IMR-90 (cell line): ENCODE results near the gene OPN5. TPM values are rescaled to one million over a fixed set of nuclear protein-coding genes. Genes with fewer than 3 reads are reported as not detected.

Source experiments
- ATAC-seq: fragments of 200-7000 bp; cut with Tn5 transposase; 2 replicates; pipeline ENCODE4 v1.9.1; 2020; ENCODE audit warnings: low read depth, mild to moderate bottlenecking, moderate library complexity
- BruUV-seq: library from RNA; stranded (reverse); fragments of 400-500 nt; replicated peaks from 2 replicates; lab custom pipeline; 2021; lab: Mats Ljungman, UMichigan
- CTCF ChIA-PET: fragments of 300-600 bp; formaldehyde crosslinking; extraction: SDS; loops from one replicate; lab custom pipeline; 2021; ENCODE audit warnings: antibody characterized with exemption; lab: Yijun Ruan, JAX
- POLR2A ChIA-PET: fragments of 300-600 bp; sonication (Branson Sonifier 250); formaldehyde crosslinking; loops from one replicate; lab custom pipeline; 2022; ENCODE audit warnings: antibody characterized with exemption; ENCODE audit not compliant: unreplicated experiment; lab: Charles Lee
- DNase-seq: peaks from one replicate; pipeline ENCODE4 v3.0.0; 2013
- H2AFZ ChIP-seq: replicated peaks from 2 replicates; pipeline ENCODE3; 2013; ENCODE audit warnings: low read length, mild to moderate bottlenecking; ENCODE audit not compliant: poor library complexity
- H2AK5ac ChIP-seq: 2 replicates; pipeline ENCODE4 v1.6.1; 2013; ENCODE audit warnings: low read depth, low read length, inconsistent platforms
- H2AK9ac ChIP-seq: replicated peaks from 2 replicates; pipeline ENCODE3; 2013; ENCODE audit warnings: mild to moderate bottlenecking, low read depth, low read length, moderate library complexity; ENCODE audit not compliant: poor library complexity
- H2BK120ac ChIP-seq: 2 replicates; pipeline ENCODE4 v1.6.1; 2013; ENCODE audit warnings: low read depth, low read length, inconsistent platforms
- H2BK15ac ChIP-seq: 3 replicates; pipeline ENCODE4 v1.6.1; 2013; ENCODE audit warnings: low read depth, low read length, inconsistent platforms
- H2BK20ac ChIP-seq: 2 replicates; pipeline ENCODE4 v1.6.1; 2013; ENCODE audit warnings: low read depth, mild to moderate bottlenecking, inconsistent platforms, low read length, moderate library complexity
- H2BK5ac ChIP-seq: 2 replicates; pipeline ENCODE4 v1.6.1; 2013; ENCODE audit warnings: mild to moderate bottlenecking, low read depth, low read length, inconsistent platforms; ENCODE audit not compliant: poor library complexity, severe bottlenecking
- H3K14ac ChIP-seq: replicated peaks from 2 replicates; pipeline ENCODE4 v1.6.1; 2013; ENCODE audit warnings: low read depth, low read length, inconsistent platforms
- H3K18ac ChIP-seq: 2 replicates; pipeline ENCODE4 v1.6.1; 2013; ENCODE audit warnings: low read depth, low read length, control low read depth
- H3K23ac ChIP-seq: 2 replicates; pipeline ENCODE4 v1.6.1; 2013; ENCODE audit warnings: low read depth, low read length, inconsistent platforms
- H3K27ac ChIP-seq: 2 replicates; pipeline ENCODE4 v1.5.1; 2013; ENCODE audit warnings: mild to moderate bottlenecking, control low read depth, low read length; ENCODE audit not compliant: insufficient read depth
- H3K27me3 ChIP-seq: 2 replicates; pipeline ENCODE4 v1.6.1; 2013; ENCODE audit warnings: low read length; ENCODE audit not compliant: control insufficient read depth, insufficient read depth
- H3K36me3 ChIP-seq: 2 replicates; pipeline ENCODE4 v1.6.1; 2013; ENCODE audit warnings: low read length, mixed read lengths; ENCODE audit not compliant: control insufficient read depth, insufficient read depth
- H3K4ac ChIP-seq: 2 replicates; pipeline ENCODE4 v1.6.1; 2013; ENCODE audit warnings: low read depth, low read length, inconsistent platforms
- H3K4me1 ChIP-seq: 2 replicates; pipeline ENCODE4 v1.6.1; 2013; ENCODE audit warnings: low read length, mixed read lengths; ENCODE audit not compliant: control insufficient read depth, insufficient read depth
- H3K4me2 ChIP-seq: 2 replicates; pipeline ENCODE4 v1.6.1; 2013; ENCODE audit warnings: low read depth, mild to moderate bottlenecking, control low read depth, low read length, moderate library complexity
- H3K4me3 ChIP-seq: 2 replicates; pipeline ENCODE4 v1.5.1; 2013; ENCODE audit warnings: low read depth, mild to moderate bottlenecking, control low read depth, low read length, moderate library complexity; ENCODE audit not compliant: insufficient read depth
- H3K56ac ChIP-seq: 2 replicates; pipeline ENCODE4 v1.6.1; 2013; ENCODE audit warnings: low read length, inconsistent platforms; ENCODE audit not compliant: insufficient read depth; ENCODE audit errors: extremely low read depth
- H3K79me1 ChIP-seq, 2 experiments: 2 replicates each; pipeline ENCODE4 v1.6.1; 2013; ENCODE audit warnings: low read length in 2 of 2, inconsistent platforms in 1 of 2, low read depth in 1 of 2
- H3K9ac ChIP-seq: 2 replicates; pipeline ENCODE4 v1.6.1; 2013; ENCODE audit warnings: low read depth, low read length, control low read depth
- H3K9me1 ChIP-seq: 2 replicates; pipeline ENCODE4 v1.6.1; 2013; ENCODE audit warnings: low read length, inconsistent platforms; ENCODE audit not compliant: insufficient read depth
- H3K9me3 ChIP-seq: 2 replicates; pipeline ENCODE4 v1.6.1; 2013; ENCODE audit warnings: low read length; ENCODE audit not compliant: control insufficient read depth, insufficient read depth
- H4K20me1 ChIP-seq: 2 replicates; pipeline ENCODE4 v1.6.1; 2013; ENCODE audit warnings: low read length, inconsistent platforms; ENCODE audit not compliant: insufficient read depth
- H4K5ac ChIP-seq: 2 replicates; pipeline ENCODE4 v1.6.1; 2013; ENCODE audit warnings: mild to moderate bottlenecking, low read depth, low read length, control low read depth
- H4K8ac ChIP-seq, 2 experiments: 2 replicates each; pipeline ENCODE4 v1.6.1; 2013; ENCODE audit warnings: low read depth in 2 of 2, low read length in 2 of 2, control low read depth in 1 of 2, inconsistent platforms in 1 of 2
- H4K91ac ChIP-seq: 2 replicates; pipeline ENCODE4 v1.6.1; 2013; ENCODE audit warnings: low read depth, low read length, inconsistent platforms; ENCODE audit not compliant: insufficient read depth
- BHLHE40 ChIP-seq: fragments of 150-350 bp; IDR thresholded peaks from 2 replicates; pipeline ENCODE4 v1.6.1; 2016; ENCODE audit warnings: mild to moderate bottlenecking, low read depth, low read length
- CEBPB ChIP-seq: IDR thresholded peaks from 2 replicates; pipeline ENCODE4 v1.6.1; 2012; ENCODE audit warnings: low read depth, low read length, improper control_type of control experiment
- CHD1 ChIP-seq: IDR thresholded peaks from 2 replicates; pipeline ENCODE4 v1.6.1; 2012; ENCODE audit warnings: low read depth, low read length, improper control_type of control experiment
- CTCF ChIP-seq: conservative IDR thresholded peaks from 2 replicates; pipeline ENCODE4 v1.5.1; 2012; ENCODE audit warnings: mild to moderate bottlenecking, low read depth, low read length, improper control_type of control experiment
- ELK1 ChIP-seq: fragments of 150-350 bp; IDR thresholded peaks from 2 replicates; pipeline ENCODE4 v1.6.1; 2016; ENCODE audit warnings: low read depth, mild to moderate bottlenecking, low read length, moderate library complexity, borderline replicate concordance
- FOS ChIP-seq: fragments of 150-350 bp; IDR thresholded peaks from 2 replicates; pipeline ENCODE4 v1.6.1; 2016; ENCODE audit warnings: low read depth, low read length
- MAFK ChIP-seq: IDR thresholded peaks from 2 replicates; pipeline ENCODE4 v1.6.1; 2012; ENCODE audit warnings: low read depth, low read length, improper control_type of control experiment
- MAZ ChIP-seq: IDR thresholded peaks from 2 replicates; pipeline ENCODE4 v1.6.1; 2012; ENCODE audit warnings: low read depth, mild to moderate bottlenecking, low read length, improper control_type of control experiment, moderate library complexity, borderline replicate concordance
- MXI1 ChIP-seq: IDR thresholded peaks from 2 replicates; pipeline ENCODE4 v1.6.1; 2012; ENCODE audit warnings: low read depth, mild to moderate bottlenecking, low read length, moderate library complexity, borderline replicate concordance
- NFE2L2 ChIP-seq: fragments of 150-350 bp; IDR thresholded peaks from 2 replicates; pipeline ENCODE4 v1.6.1; 2016; ENCODE audit warnings: low read depth, mild to moderate bottlenecking, low read length
- POLR2A ChIP-seq: IDR thresholded peaks from 2 replicates; pipeline ENCODE4 v1.6.1; 2012; ENCODE audit warnings: mild to moderate bottlenecking, low read depth, low read length
- RAD21 ChIP-seq: IDR thresholded peaks from 2 replicates; pipeline ENCODE4 v1.6.1; 2012; ENCODE audit warnings: low read length, improper control_type of control experiment
- RCOR1 ChIP-seq: IDR thresholded peaks from 2 replicates; pipeline ENCODE4 v1.6.1; 2012; ENCODE audit warnings: mild to moderate bottlenecking, low read length, improper control_type of control experiment; ENCODE audit not compliant: insufficient replicate concordance
- RFX5 ChIP-seq: IDR thresholded peaks from 2 replicates; pipeline ENCODE4 v1.8.0; 2012; ENCODE audit warnings: low read depth, mild to moderate bottlenecking, low read length, moderate library complexity
- SMC3 ChIP-seq: fragments of 150-350 bp; IDR thresholded peaks from 2 replicates; pipeline ENCODE4 v1.6.1; 2016; ENCODE audit warnings: low read depth, mild to moderate bottlenecking, antibody characterized with exemption, low read length, moderate library complexity
- USF2 ChIP-seq: fragments of 150-350 bp; IDR thresholded peaks from 2 replicates; pipeline ENCODE4 v1.6.1; 2017; ENCODE audit warnings: mild to moderate bottlenecking, antibody characterized with exemption, low read length, low read depth
- WGBS, 2 experiments: methylation state at CpG; one replicate each; pipeline versions ENCODE4 v1.1.5 to v1.1.7; 2013; ENCODE audit warnings: missing lambda C conversion rate in 2 of 2; ENCODE audit not compliant: insufficient read length in 1 of 2; ENCODE audit errors: extremely low coverage in 2 of 2; 5-methylcytosine and 5-hydroxymethylcytosine counted together
- dilution Hi-C: fragments of 300-500 bp; cut with HindIII; formaldehyde crosslinking; loops from one replicate; pipeline ENCODE4 v1.14.3; 2018; ENCODE audit warnings: low sequenced_read_pairs; ENCODE audit not compliant: unreplicated experiment
- in situ Hi-C: fragments of 300-500 bp; cut with MboI; formaldehyde crosslinking; loops from 3 replicates; pipeline ENCODE4 v1.14.3; 2019; ENCODE audit warnings: low sequenced_read_pairs, inconsistent platforms, mixed read lengths
- intact Hi-C: fragments of 100-400 bp; cut with micrococcal nuclease; formaldehyde crosslinking; loops from 2 replicates; pipeline ENCODE4 v1.10.0; 2022
- polyA plus RNA-seq, 3 experiments: library from polyadenylated mRNA; depleted of rRNA; stranded (reverse); fragments of >200 nt; gene quantifications; 2 replicates each; pipeline ENCODE4 v1.2.3, GENCODE V29; 2012; ENCODE audit warnings: low replicate concordance in 1 of 3
- total RNA-seq: library from RNA; depleted of rRNA; stranded (reverse); fragments of >200 nt; gene quantifications from 2 replicates; pipeline ENCODE4 v1.2.3, GENCODE V29; 2012

The OPN5 gene
- total and polyA plus RNA-seq, 2 of the 4 experiments (the other 2 are of a cell fraction): not detected

GRCh38 chr6:47794577-47795135 lies 12.8 kb downstream of the OPN5 start:
- Histone ChIP-seq H3K9me1 (no peaks in the 10 kb centered on the region), H4K8ac (no peak overlapping the region), H3K4me2 (no peak overlapping the region), H2BK20ac (no peak overlapping the region), H3K9ac (no peak overlapping the region), H3K14ac (no peak overlapping the region), H3K36me3 (no peaks in the 10 kb centered on the region), H3K27ac (no peak overlapping the region), H3K79me1 (no peaks in the 10 kb centered on the region), H2BK15ac (no peak overlapping the region), H3K4me1 (no peaks in the 10 kb centered on the region), H3K4me3 (no peak overlapping the region), H2BK120ac (no peak overlapping the region), H2AK5ac (no peak overlapping the region), H3K56ac (no peak overlapping the region), H3K27me3 (no peaks in the 10 kb centered on the region), H2AK9ac (no peak overlapping the region), H3K4ac (no peak overlapping the region), H4K20me1 (no peaks in the 10 kb centered on the region), H2AFZ (no peak overlapping the region), H3K18ac (no peak overlapping the region), H2BK5ac (no peak overlapping the region), H4K5ac (no peak overlapping the region), H3K9me3 (no peaks in the 10 kb centered on the region), H3K23ac (no peak overlapping the region), H4K91ac (no peak overlapping the region)
- ChIA-PET CTCF (no interaction called here), POLR2A (no interaction called here)
- ATAC-seq: no peak
- in situ Hi-C loops: loop anchor here (10.0 to 25.0 kb wide), 2 partner anchors 668 to 1610 kb away; no protein-coding TSS in a partner anchor
- TF ChIP-seq SMC3 (no peak), MXI1 (no peak), CHD1 (no peak), CEBPB (no peak), CTCF (no peak), FOS (no peak), ELK1 (no peak), RCOR1 (no peak), MAFK (no peak), BHLHE40 (no peak), POLR2A (no peak), NFE2L2 (no peak), RAD21 (no peak), USF2 (no peak), RFX5 (no peak), MAZ (no peak)
- dilution Hi-C loops: no loop called here
- BruUV-seq: no TSS peak
- WGBS, 2 experiments: 60% methylated on average over 1 of the region's 8 CpGs; no CpG with 5 or more reads in 1 of the 2 experiments
- intact Hi-C loops: no loop called here
- DNase-seq: no peak
